Left colon (tissue), 2 donors: ENCODE results near the gene SYNE2. TPM values are rescaled to one million over a fixed set of nuclear protein-coding genes. Genes with fewer than 3 reads are reported as not detected.
A peak's percentile ranks its signal among the peaks of the same experiment; 100 is the strongest.
"Not testable (repeated sequence)": the region's sequence is repeated elsewhere in the genome, so short reads cannot be mapped to it uniquely, and the experiment has no call there.

Experiments used
- ATAC-seq: fragments of 200-7000 bp; cut with Tn5 transposase; one replicate; pipeline ENCODE4 v1.9.1; 2020; ENCODE audit warnings: mild to moderate bottlenecking, moderate library complexity
- DNase-seq, 2 donors: peaks; one replicate each; pipeline ENCODE4 v3.0.0-alpha.2; 2020
- intact Hi-C, 2 donors: fragments of 100-400 bp; cut with DNase I in 1 of 2; cut with micrococcal nuclease in 1 of 2; formaldehyde crosslinking; loops; one replicate each; pipeline versions ENCODE4 v1.11.2 to v1.14.0; 2022; cut with DNase I, micrococcal nuclease
- total RNA-seq, 2 donors: library from RNA; stranded (reverse); fragmentation: NEBNext Ultra II Directional; extraction: Animal tissue kit (Norgen Biotek cat#: 25700); gene quantifications; one replicate each; pipeline ENCODE4 v1.2.1, GENCODE V29; 2021
- donor health status: DM: no; HTN: no; CAD: no.
- donor health status: DM: yes; HTN: yes; CAD: no.

SYNE2 gene
- total RNA-seq, 2 donors from 2014 or later, result 137 to 189 TPM

- ATAC-seq, result no peak
- intact Hi-C loops, result no loop called here
- DNase-seq, result no peak
Observed at GRCh38 chr14:64194404-64194803, 341.6 kb downstream of the SYNE2 start.

DNA sequence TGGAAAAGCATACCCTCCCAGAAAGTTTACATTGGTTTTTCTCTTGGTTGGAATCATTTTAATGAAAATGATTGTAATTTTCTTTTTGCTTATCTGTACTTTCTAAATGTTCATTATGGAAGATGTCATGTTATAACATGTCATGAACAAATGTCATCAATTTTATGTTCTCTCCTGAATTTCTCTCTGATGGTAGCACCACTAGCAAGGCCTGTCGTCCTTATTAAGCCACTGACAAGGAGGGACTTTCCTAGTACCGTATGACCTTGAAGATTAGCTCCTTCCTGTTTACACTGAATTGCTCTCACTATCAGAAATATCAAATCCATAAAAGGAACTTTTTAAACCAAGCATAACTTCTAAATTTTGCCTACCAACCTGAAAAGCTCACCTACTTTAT is 342.4 kb downstream of the SYNE2 start:
- DNase-seq (no peak), ATAC-seq (peak; percentile 30)
- intact Hi-C loops, result no loop called here

GRCh38 chr14:64196056-64196455 is 343.3 kb downstream of the SYNE2 start:
- DNase-seq (no peak), ATAC-seq (no peak)
- intact Hi-C loops, result no loop called here

DNA sequence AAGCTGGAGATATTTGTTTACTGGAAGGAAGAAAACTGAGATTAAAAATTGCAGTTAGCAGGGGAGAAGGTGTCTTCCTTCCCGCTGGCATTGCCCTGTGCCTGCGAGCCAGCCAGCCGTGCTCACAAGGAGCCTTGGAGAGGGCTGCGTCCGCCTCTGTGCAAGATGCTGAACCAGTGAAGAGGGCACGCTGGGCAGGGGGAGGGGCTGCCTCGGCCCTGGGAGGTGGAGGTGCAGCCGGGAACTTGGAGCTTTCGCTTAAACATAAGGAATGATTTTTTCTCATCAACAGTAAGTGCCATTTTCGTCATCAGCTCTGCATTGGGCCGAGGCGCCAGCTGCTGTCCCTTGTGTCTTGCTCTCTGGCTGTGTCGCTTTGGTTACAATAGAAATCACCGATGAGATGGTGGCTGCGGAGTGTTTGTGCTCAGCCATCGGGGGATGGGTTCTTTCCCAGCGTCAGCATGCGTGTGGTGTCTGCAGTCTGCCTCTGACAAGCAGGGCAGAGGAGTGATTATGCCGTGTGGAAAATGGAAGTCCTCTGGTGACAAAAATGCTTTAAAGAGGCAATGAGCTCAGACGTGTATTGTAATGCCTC is 344.1 kb downstream of the SYNE2 start:
- intact Hi-C loops, result no loop called here
- ATAC-seq, result no peak
- peak in 1 of 2 donors; percentile 35 for DNase-seq

- intact Hi-C loops, result no loop called here
- ATAC-seq (no peak), DNase-seq (no peak)
Observed at GRCh38 chr14:64197996-64198395, 345.2 kb downstream of the SYNE2 start.

DNA sequence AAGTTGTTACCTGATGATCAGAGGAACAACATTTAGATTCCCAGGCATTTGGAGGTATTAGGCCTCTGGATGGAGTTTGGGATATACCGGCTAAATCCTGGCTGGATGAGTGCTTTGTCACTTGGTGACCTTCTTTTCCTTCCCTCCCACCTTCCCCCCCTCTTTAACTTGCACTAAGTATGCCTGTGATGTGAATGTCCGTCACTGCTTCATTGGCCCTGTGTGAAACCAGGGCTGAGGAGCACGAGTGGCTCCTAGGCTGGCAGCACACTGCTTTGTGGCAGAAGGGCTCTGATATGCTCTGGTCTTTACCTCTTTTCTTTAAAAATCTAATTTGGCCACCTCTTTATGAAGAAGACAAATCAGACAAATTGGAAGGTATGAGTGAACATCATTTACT is 345.7 kb downstream of the SYNE2 start:
- intact Hi-C loops, result no loop called here
- no peak for ATAC-seq

GRCh38 chr14:64200170-64200569 is 347.4 kb downstream of the SYNE2 start:
- intact Hi-C loops, result no loop called here
- DNase-seq, result no peak
- ATAC-seq, result no peak

More for the DNA sequence above, 345.7 kb downstream of the SYNE2 start:
- DNase-seq, result no peak

DNA sequence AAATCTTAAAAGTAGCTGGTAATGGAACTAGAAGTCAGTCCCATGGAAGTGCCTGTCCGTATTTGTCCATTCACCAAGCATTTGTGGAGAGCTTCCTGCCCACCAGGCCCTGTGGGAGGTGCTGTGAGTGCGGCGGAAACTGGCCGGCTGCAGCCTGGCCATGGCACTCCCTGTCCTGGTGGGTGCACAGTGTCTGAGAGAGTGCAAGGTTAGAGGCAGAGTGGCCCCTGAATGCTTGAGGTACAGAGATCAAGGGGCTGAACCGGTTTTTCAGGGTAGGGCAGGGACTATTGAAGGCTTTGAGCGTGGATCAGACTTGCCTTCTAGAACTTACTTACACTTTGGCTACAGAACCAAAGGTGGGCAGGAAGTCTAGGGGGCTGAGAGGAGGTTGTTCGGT is 348.5 kb downstream of the SYNE2 start:
- intact Hi-C loops, result no loop called here
- DNase-seq (no peak), ATAC-seq (peak; percentile 31)

GRCh38 chr14:64201921-64202545 is 349.2 kb downstream of the SYNE2 start:
- ATAC-seq, result no peak
- intact Hi-C loops, result no loop called here
- no peak for DNase-seq

GRCh38 chr14:64202716-64203115 is 349.9 kb downstream of the SYNE2 start:
- intact Hi-C loops, result no loop called here
- ATAC-seq, result no peak
- DNase-seq, result no peak

DNA sequence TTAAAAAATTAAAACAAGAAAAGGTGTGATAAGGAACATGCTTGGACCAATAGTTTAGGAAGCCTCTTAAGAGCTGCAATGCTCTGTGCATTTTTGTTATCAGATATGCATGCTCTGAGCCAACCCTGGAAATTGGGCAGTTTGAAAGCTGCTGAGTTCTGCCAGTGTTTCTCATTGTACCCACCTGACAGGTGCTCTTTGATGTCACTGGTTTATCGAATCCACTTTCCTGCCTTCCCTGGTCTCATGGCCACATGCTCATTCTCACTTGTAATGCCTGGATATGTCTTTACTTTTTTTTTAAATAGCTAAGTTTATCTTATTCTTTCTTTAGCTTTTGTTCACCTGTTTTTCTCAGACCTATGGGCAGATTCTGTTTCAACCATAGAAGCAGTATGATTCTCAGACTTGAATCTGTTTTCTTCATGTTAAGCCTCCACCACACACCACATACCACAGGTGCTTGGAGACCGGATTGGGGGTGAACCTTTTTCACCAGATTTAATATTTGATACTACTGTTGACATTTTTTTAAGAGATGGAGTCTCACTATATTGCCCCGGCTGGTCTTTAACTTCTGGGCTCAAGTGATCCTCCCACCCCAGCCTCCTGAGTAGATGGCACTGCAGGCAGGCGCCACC is 350.7 kb downstream of the SYNE2 start:
- DNase-seq, result no peak
- ATAC-seq, result no peak
- intact Hi-C loops, result no loop called here

DNA sequence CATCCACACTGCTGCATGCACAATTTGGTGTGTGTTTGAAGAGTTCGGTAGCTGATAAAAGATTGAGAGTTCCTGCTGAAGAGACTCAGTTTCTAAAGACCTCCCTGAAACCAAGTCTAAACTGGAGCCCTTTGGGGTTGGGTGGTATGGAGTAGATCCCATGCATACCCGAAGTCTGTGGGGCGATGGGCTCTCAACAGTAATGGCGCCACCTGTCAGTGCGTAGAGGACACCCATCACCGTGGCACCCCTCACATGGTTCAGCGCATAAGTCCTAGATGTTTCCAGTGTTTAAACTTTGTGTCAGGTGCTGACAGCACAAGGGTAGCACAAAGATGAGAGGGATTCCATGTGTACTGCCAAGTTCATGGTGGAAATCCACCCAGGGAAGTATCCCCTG is 355.5 kb downstream of the SYNE2 start:
- ATAC-seq, result no peak
- no peak for DNase-seq
- intact Hi-C loops, result no loop called here

- DNase-seq (no peak), ATAC-seq (no peak)
- intact Hi-C loops, result no loop called here
Observed at GRCh38 chr14:64208981-64209380, 356.2 kb downstream of the SYNE2 start.

GRCh38 chr14:64209444-64210131 is 356.8 kb downstream of the SYNE2 start:
- intact Hi-C loops, result no loop called here

DNA sequence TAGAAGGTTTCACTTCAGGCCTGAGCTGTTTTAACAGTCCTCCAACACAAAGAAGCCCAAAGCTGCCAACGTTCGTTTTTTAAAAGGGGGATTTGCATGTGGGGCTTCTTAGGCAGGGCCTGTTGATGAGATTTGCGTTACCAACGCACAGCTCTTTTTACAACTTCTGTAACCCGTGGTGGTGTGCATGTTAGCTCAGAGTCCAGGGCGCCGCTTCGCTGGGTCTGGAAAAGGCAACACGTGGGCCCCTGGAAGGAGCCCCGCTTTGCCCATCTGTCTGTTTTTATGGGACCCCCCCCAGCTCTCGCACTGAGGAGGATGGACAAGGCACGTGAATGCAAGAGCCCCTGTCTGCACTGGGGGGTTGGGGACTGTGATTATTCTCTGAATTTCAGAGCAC is 357.4 kb downstream of the SYNE2 start:
- ATAC-seq (no peak), DNase-seq (no peak)
- intact Hi-C loops, result no loop called here

More at GRCh38 chr14:64209444-64210131, 356.8 kb downstream of the SYNE2 start:
- ATAC-seq (peak; percentile 17), DNase-seq (peak; percentile 34 to 38)

GRCh38 chr14:64210912-64211311 is 358.1 kb downstream of the SYNE2 start:
- ATAC-seq, DNase-seq, intact Hi-C loops: not testable (repeated sequence)

DNA sequence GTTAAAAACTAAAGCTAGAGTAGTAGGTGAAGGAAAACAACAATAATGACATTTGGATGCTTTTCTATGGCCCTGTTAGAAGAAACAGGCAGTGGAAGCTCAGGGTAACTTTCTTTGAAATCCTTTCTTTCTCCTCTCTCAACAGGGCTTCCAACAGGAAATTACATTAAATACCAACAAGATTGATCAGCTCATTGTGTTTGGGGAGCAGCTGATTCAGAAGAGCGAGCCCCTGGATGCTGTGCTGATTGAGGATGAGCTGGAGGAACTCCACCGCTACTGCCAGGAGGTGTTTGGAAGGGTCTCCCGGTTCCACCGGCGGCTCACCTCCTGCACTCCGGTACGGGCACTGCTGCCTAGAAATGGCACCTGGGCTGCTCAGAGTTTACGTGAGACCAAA is 359.9 kb downstream of the SYNE2 start:
- ATAC-seq (no peak), DNase-seq (no peak)
- intact Hi-C loops, result no loop called here

- intact Hi-C loops, result no loop called here
- DNase-seq, result no peak
- ATAC-seq, result no peak
Observed at GRCh38 chr14:64213086-64213485, 360.3 kb downstream of the SYNE2 start.

DNA sequence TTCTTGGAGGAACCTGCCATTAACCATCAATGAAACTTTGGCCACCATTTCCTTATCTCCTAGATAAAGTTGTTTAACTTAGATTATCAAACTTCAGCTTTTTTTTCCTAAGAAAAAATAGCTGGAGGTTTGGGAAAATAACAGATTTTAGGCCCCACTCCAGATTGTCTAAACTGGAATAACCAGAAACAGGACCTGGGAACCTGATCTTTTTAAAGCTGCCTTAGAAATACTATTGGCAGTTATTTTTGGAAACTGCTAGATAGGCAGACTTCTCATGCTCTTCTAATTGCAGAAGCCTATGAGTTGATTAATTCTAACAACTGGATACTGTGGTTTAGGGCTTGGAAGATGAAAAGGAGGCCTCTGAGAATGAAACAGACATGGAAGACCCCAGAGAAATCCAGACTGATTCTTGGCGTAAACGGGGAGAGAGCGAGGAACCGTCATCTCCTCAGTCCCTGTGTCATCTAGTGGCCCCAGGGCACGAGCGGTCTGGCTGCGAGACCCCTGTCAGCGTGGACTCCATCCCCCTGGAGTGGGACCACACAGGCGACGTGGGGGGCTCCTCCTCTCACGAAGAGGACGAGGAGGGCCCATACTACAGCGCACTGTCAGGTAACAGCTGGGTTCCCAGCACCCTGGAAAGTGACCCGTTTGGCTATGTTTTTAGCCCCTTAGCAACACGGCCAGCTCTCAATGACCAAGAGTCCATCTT is 361.2 kb downstream of the SYNE2 start:
- no peak for DNase-seq
- intact Hi-C loops, result no loop called here
- no peak for ATAC-seq
